ENCODE data around the gene PLXNA2.

PLXNA2 gene

GRCh38 chr1:208137193-208137592 lies 107.0 kb downstream of the PLXNA2 start:
- peaks cover 18% of the 10 kb centered on the region for H3K4me1 ChIP-seq (ENCODE audit: control insufficient read depth, insufficient read depth, low read length, poor library complexity, severe bottlenecking)
- peaks cover 58% of the 10 kb centered on the region for H3K36me3 ChIP-seq (ENCODE audit: control insufficient read depth, insufficient read depth, low read length)

GRCh38 chr1:208136459-208137182 lies 107.6 kb downstream of the PLXNA2 start:
- WGBS, 2 experiments (ENCODE audit: insufficient coverage in 2 of 2), result 94 to 100% methylated on average over 2 of the region's 5 CpGs

More at GRCh38 chr1:208137193-208137592, 107.0 kb downstream of the PLXNA2 start:
- Histone ChIP-seq H3K27ac (ENCODE audit: low read depth, low read length, severe bottlenecking) (no peak overlapping the region), H3K9me3 (ENCODE audit: control insufficient read depth, low read length) (no peaks in the 10 kb centered on the region), H3K4me3 (ENCODE audit: extremely low read depth, insufficient read depth, low read length, poor library complexity, severe bottlenecking) (no peak overlapping the region)
- 96 to 100% methylated on average over 2 of the region's 4 CpGs for WGBS, 2 experiments (ENCODE audit: insufficient coverage in 2 of 2)

GRCh38 chr1:208135354-208135753 lies 108.8 kb downstream of the PLXNA2 start:
- peaks cover 52% of the 10 kb centered on the region for H3K36me3 ChIP-seq (ENCODE audit: control insufficient read depth, insufficient read depth, low read length)
- no peak overlapping the region for H3K27ac ChIP-seq (ENCODE audit: low read depth, low read length, severe bottlenecking)
- 100% methylated on average over 2 of the region's 2 CpGs for WGBS, 2 experiments (ENCODE audit: insufficient coverage in 2 of 2)
- H3K9me3 ChIP-seq (ENCODE audit: control insufficient read depth, low read length), result no peaks in the 10 kb centered on the region
- H3K4me3 ChIP-seq (ENCODE audit: extremely low read depth, insufficient read depth, low read length, poor library complexity, severe bottlenecking), result no peak overlapping the region
- peaks cover 18% of the 10 kb centered on the region for H3K4me1 ChIP-seq (ENCODE audit: control insufficient read depth, insufficient read depth, low read length, poor library complexity, severe bottlenecking)

More at GRCh38 chr1:208136459-208137182, 107.6 kb downstream of the PLXNA2 start:
- Histone ChIP-seq H3K36me3 (ENCODE audit: control insufficient read depth, insufficient read depth, low read length) (peaks cover 57% of the 10 kb centered on the region), H3K4me1 (ENCODE audit: control insufficient read depth, insufficient read depth, low read length, poor library complexity, severe bottlenecking) (peaks cover 18% of the 10 kb centered on the region), H3K27ac (ENCODE audit: low read depth, low read length, severe bottlenecking) (no peak overlapping the region), H3K4me3 (ENCODE audit: extremely low read depth, insufficient read depth, low read length, poor library complexity, severe bottlenecking) (no peak overlapping the region), H3K9me3 (ENCODE audit: control insufficient read depth, low read length) (no peaks in the 10 kb centered on the region)

GRCh38 chr1:208134491-208134890 lies 109.7 kb downstream of the PLXNA2 start:
- H3K36me3 ChIP-seq (ENCODE audit: control insufficient read depth, insufficient read depth, low read length), result peaks cover 47% of the 10 kb centered on the region
- H3K27ac ChIP-seq (ENCODE audit: low read depth, low read length, severe bottlenecking), result no peak overlapping the region
- 63 to 84% methylated on average over 2 to 4 of the region's 5 CpGs for WGBS, 2 experiments (ENCODE audit: insufficient coverage in 2 of 2)

GRCh38 chr1:208133355-208133754 lies 110.8 kb downstream of the PLXNA2 start:
- H3K9me3 ChIP-seq (ENCODE audit: control insufficient read depth, low read length), result no peaks in the 10 kb centered on the region
- no peak overlapping the region for H3K27ac ChIP-seq (ENCODE audit: low read depth, low read length, severe bottlenecking)
- H3K36me3 ChIP-seq (ENCODE audit: control insufficient read depth, insufficient read depth, low read length), result peaks cover 40% of the 10 kb centered on the region
- no peak overlapping the region for H3K4me3 ChIP-seq (ENCODE audit: extremely low read depth, insufficient read depth, low read length, poor library complexity, severe bottlenecking)
- WGBS, 2 experiments (ENCODE audit: insufficient coverage in 2 of 2), result 100% methylated on average over 1 of the region's 2 CpGs; no CpG with 5 or more reads in 1 of the 2 experiments
- H3K4me1 ChIP-seq (ENCODE audit: control insufficient read depth, insufficient read depth, low read length, poor library complexity, severe bottlenecking), result peaks cover 18% of the 10 kb centered on the region

More at GRCh38 chr1:208134491-208134890, 109.7 kb downstream of the PLXNA2 start:
- Histone ChIP-seq H3K4me3 (ENCODE audit: extremely low read depth, insufficient read depth, low read length, poor library complexity, severe bottlenecking) (no peak overlapping the region), H3K4me1 (ENCODE audit: control insufficient read depth, insufficient read depth, low read length, poor library complexity, severe bottlenecking) (peaks cover 18% of the 10 kb centered on the region), H3K9me3 (ENCODE audit: control insufficient read depth, low read length) (no peaks in the 10 kb centered on the region)

GRCh38 chr1:208132287-208132882 lies 111.8 kb downstream of the PLXNA2 start:
- Histone ChIP-seq H3K9me3 (ENCODE audit: control insufficient read depth, low read length) (no peaks in the 10 kb centered on the region), H3K4me3 (ENCODE audit: extremely low read depth, insufficient read depth, low read length, poor library complexity, severe bottlenecking) (no peak overlapping the region), H3K27ac (ENCODE audit: low read depth, low read length, severe bottlenecking) (no peak overlapping the region), H3K36me3 (ENCODE audit: control insufficient read depth, insufficient read depth, low read length) (peaks cover 37% of the 10 kb centered on the region), H3K4me1 (ENCODE audit: control insufficient read depth, insufficient read depth, low read length, poor library complexity, severe bottlenecking) (peaks cover 20% of the 10 kb centered on the region)
- WGBS, 2 experiments (ENCODE audit: insufficient coverage in 2 of 2), result 44 to 100% methylated on average over 1 to 3 of the region's 4 CpGs

GRCh38 chr1:208131621-208132286 lies 112.4 kb downstream of the PLXNA2 start:
- H3K4me1 ChIP-seq (ENCODE audit: control insufficient read depth, insufficient read depth, low read length, poor library complexity, severe bottlenecking), result peaks cover 19% of the 10 kb centered on the region
- no peak overlapping the region for H3K4me3 ChIP-seq (ENCODE audit: extremely low read depth, insufficient read depth, low read length, poor library complexity, severe bottlenecking)
- peaks cover 31% of the 10 kb centered on the region for H3K36me3 ChIP-seq (ENCODE audit: control insufficient read depth, insufficient read depth, low read length)
- 38% methylated on average over 10 to 13 of the region's 15 CpGs for WGBS, 2 experiments (ENCODE audit: insufficient coverage in 2 of 2)
- no peaks in the 10 kb centered on the region for H3K9me3 ChIP-seq (ENCODE audit: control insufficient read depth, low read length)
- no peak overlapping the region for H3K27ac ChIP-seq (ENCODE audit: low read depth, low read length, severe bottlenecking)

- peaks cover 7% of the 10 kb centered on the region for H3K4me1 ChIP-seq (ENCODE audit: control insufficient read depth, insufficient read depth, low read length, poor library complexity, severe bottlenecking)
- WGBS, 2 experiments (ENCODE audit: insufficient coverage in 2 of 2), result 100% methylated on average over 1 of the region's 1 CpG
- no peak overlapping the region for H3K27ac ChIP-seq (ENCODE audit: low read depth, low read length, severe bottlenecking)
- no peaks in the 10 kb centered on the region for H3K9me3 ChIP-seq (ENCODE audit: control insufficient read depth, low read length)
- no peak overlapping the region for H3K4me3 ChIP-seq (ENCODE audit: extremely low read depth, insufficient read depth, low read length, poor library complexity, severe bottlenecking)
- peaks cover 38% of the 10 kb centered on the region for H3K36me3 ChIP-seq (ENCODE audit: control insufficient read depth, insufficient read depth, low read length)
Observed at GRCh38 chr1:208129487-208129886, 114.7 kb downstream of the PLXNA2 start.

GRCh38 chr1:208129060-208129459 lies 115.1 kb downstream of the PLXNA2 start:
- WGBS, 2 experiments (ENCODE audit: insufficient coverage in 2 of 2), result 0% methylated on average over 1 of the region's 1 CpG; no CpG with 5 or more reads in 1 of the 2 experiments
- Histone ChIP-seq H3K4me3 (ENCODE audit: extremely low read depth, insufficient read depth, low read length, poor library complexity, severe bottlenecking) (no peak overlapping the region), H3K4me1 (ENCODE audit: control insufficient read depth, insufficient read depth, low read length, poor library complexity, severe bottlenecking) (peaks cover 7% of the 10 kb centered on the region), H3K27ac (ENCODE audit: low read depth, low read length, severe bottlenecking) (no peak overlapping the region), H3K36me3 (ENCODE audit: control insufficient read depth, insufficient read depth, low read length) (peaks cover 38% of the 10 kb centered on the region), H3K9me3 (ENCODE audit: control insufficient read depth, low read length) (no peaks in the 10 kb centered on the region)

GRCh38 chr1:208127792-208128529 lies 116.2 kb downstream of the PLXNA2 start:
- Histone ChIP-seq H3K9me3 (ENCODE audit: control insufficient read depth, low read length) (no peaks in the 10 kb centered on the region), H3K4me3 (ENCODE audit: extremely low read depth, insufficient read depth, low read length, poor library complexity, severe bottlenecking) (no peak overlapping the region), H3K4me1 (ENCODE audit: control insufficient read depth, insufficient read depth, low read length, poor library complexity, severe bottlenecking) (peaks cover 7% of the 10 kb centered on the region), H3K27ac (ENCODE audit: low read depth, low read length, severe bottlenecking) (no peak overlapping the region), H3K36me3 (ENCODE audit: control insufficient read depth, insufficient read depth, low read length) (peaks cover 41% of the 10 kb centered on the region)
- 30 to 47% methylated on average over 7 to 8 of the region's 10 CpGs for WGBS, 2 experiments (ENCODE audit: insufficient coverage in 2 of 2)
